Measurements from ENCODE around the gene TNNI3K.

TNNI3K gene

GRCh38 chr1:74344387-74344786 is 109.2 kb downstream of the TNNI3K start:
- H3K9ac ChIP-seq (ENCODE audit: low read depth, low read length): no peak overlapping the region
- no peak overlapping the region for H3K4me3 ChIP-seq (ENCODE audit: low read depth, low read length)
- H3K36me3 ChIP-seq (ENCODE audit: control insufficient read depth, insufficient read depth, low read length): no peaks in the 10 kb centered on the region
- H3K27ac ChIP-seq (ENCODE audit: low read depth, low read length): no peak overlapping the region
- H3K4me1 ChIP-seq (ENCODE audit: control insufficient read depth, insufficient read depth, low read length): no peaks in the 10 kb centered on the region
- no peaks in the 10 kb centered on the region for H3K27me3 ChIP-seq (ENCODE audit: control insufficient read depth, insufficient read depth, low read length)
- H3K9me3 ChIP-seq (ENCODE audit: control insufficient read depth, insufficient read depth, low read length): no peaks in the 10 kb centered on the region

DNA sequence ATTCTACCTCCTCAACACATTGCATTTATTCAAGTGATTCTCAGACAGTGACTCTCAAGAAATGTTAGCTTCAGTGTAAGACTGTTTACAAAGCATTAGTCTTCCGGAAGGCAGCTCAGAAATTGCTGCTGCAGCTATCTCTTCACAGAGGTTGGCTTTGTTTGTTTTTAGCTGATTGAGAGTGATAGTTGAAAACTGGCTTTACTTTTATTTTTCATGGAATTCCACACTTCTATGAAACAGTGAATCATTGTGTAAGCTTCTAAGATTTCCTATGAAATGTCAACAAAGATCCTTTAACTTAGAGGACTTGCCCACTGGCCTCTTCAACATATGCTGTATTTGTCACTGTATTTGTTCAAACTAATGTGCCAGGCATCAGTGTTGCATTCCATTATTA is 121.3 kb downstream of the TNNI3K start:
- Histone ChIP-seq H3K27ac (ENCODE audit: low read depth, low read length) (no peak overlapping the region), H3K4me1 (ENCODE audit: control insufficient read depth, insufficient read depth, low read length) (no peaks in the 10 kb centered on the region), H3K9ac (ENCODE audit: low read depth, low read length) (no peak overlapping the region), H3K4me3 (ENCODE audit: low read depth, low read length) (no peak overlapping the region), H3K9me3 (ENCODE audit: control insufficient read depth, insufficient read depth, low read length) (no peaks in the 10 kb centered on the region), H3K27me3 (ENCODE audit: control insufficient read depth, insufficient read depth, low read length) (no peaks in the 10 kb centered on the region), H3K36me3 (ENCODE audit: control insufficient read depth, insufficient read depth, low read length) (no peaks in the 10 kb centered on the region)

DNA sequence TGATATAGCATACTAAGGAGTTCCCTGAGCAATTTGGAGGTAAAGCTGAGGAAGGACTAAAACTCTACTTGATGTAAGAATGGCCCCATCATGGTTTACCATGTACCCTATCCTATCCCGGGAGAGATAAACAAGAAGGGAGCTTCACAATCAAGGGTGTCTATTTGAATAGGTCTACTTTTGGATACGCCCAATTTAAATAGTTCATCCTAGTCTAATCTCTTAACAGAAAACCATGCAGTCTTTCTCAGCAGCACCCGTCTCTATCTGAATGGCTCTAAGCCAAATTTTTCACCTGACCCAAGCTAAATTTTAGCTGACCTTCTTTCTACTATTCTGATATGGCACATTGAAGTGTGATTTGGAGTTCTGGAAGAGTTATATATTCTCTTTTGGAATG is 122.0 kb downstream of the TNNI3K start:
- H3K9ac ChIP-seq (ENCODE audit: low read depth, low read length): no peak overlapping the region
- no peak overlapping the region for H3K27ac ChIP-seq (ENCODE audit: low read depth, low read length)
- H3K36me3 ChIP-seq (ENCODE audit: control insufficient read depth, insufficient read depth, low read length): no peaks in the 10 kb centered on the region
- H3K9me3 ChIP-seq (ENCODE audit: control insufficient read depth, insufficient read depth, low read length): no peaks in the 10 kb centered on the region
- no peak overlapping the region for H3K4me3 ChIP-seq (ENCODE audit: low read depth, low read length)
- no peaks in the 10 kb centered on the region for H3K27me3 ChIP-seq (ENCODE audit: control insufficient read depth, insufficient read depth, low read length)
- H3K4me1 ChIP-seq (ENCODE audit: control insufficient read depth, insufficient read depth, low read length): no peaks in the 10 kb centered on the region

DNA sequence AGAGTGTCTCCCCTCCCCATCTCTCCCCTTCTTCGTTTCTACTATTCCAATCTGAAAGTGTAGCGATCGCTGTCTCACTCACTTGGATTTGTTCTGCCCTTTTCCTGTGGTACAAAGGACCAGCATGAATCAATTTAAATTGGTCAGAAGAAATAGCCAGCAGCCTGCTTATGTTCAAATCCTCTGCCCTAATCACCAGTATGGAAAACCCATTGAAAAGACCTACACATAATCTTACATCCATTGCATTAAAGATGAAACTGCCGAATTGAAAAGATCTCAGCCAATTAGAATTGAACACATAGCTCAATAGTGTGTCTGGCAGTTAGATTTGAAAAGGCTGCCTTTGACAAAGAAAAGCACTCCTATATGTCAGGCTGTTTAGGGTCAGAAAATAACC is 122.6 kb downstream of the TNNI3K start:
- no peaks in the 10 kb centered on the region for H3K27me3 ChIP-seq (ENCODE audit: control insufficient read depth, insufficient read depth, low read length)
- no peaks in the 10 kb centered on the region for H3K9me3 ChIP-seq (ENCODE audit: control insufficient read depth, insufficient read depth, low read length)
- H3K36me3 ChIP-seq (ENCODE audit: control insufficient read depth, insufficient read depth, low read length): no peaks in the 10 kb centered on the region
- H3K4me1 ChIP-seq (ENCODE audit: control insufficient read depth, insufficient read depth, low read length): no peaks in the 10 kb centered on the region
- no peak overlapping the region for H3K4me3 ChIP-seq (ENCODE audit: low read depth, low read length)
- H3K9ac ChIP-seq (ENCODE audit: low read depth, low read length): no peak overlapping the region
- no peak overlapping the region for H3K27ac ChIP-seq (ENCODE audit: low read depth, low read length)

- H3K27ac ChIP-seq (ENCODE audit: low read depth, low read length): no peak overlapping the region
- H3K27me3 ChIP-seq (ENCODE audit: control insufficient read depth, insufficient read depth, low read length): no peaks in the 10 kb centered on the region
- H3K4me3 ChIP-seq (ENCODE audit: low read depth, low read length): no peak overlapping the region
- H3K36me3 ChIP-seq (ENCODE audit: control insufficient read depth, insufficient read depth, low read length): no peaks in the 10 kb centered on the region
- no peak overlapping the region for H3K9ac ChIP-seq (ENCODE audit: low read depth, low read length)
- H3K4me1 ChIP-seq (ENCODE audit: control insufficient read depth, insufficient read depth, low read length): 0 out of 2 replicates have a peak, but pooled peaks cover 3% of the 10 kb centered on the region
- H3K9me3 ChIP-seq (ENCODE audit: control insufficient read depth, insufficient read depth, low read length): no peaks in the 10 kb centered on the region
Measured at GRCh38 chr1:74362691-74363090, 127.5 kb downstream of the TNNI3K start.

- Histone ChIP-seq H3K4me1 (ENCODE audit: control insufficient read depth, insufficient read depth, low read length) (peaks cover 5% of the 10 kb centered on the region; the same call in 1 of the 2 replicates), H3K36me3 (ENCODE audit: control insufficient read depth, insufficient read depth, low read length) (no peaks in the 10 kb centered on the region), H3K27ac (ENCODE audit: low read depth, low read length) (no peak overlapping the region), H3K9ac (ENCODE audit: low read depth, low read length) (no peak overlapping the region), H3K9me3 (ENCODE audit: control insufficient read depth, insufficient read depth, low read length) (no peaks in the 10 kb centered on the region), H3K4me3 (ENCODE audit: low read depth, low read length) (no peak overlapping the region), H3K27me3 (ENCODE audit: control insufficient read depth, insufficient read depth, low read length) (no peaks in the 10 kb centered on the region)
Measured at GRCh38 chr1:74363220-74363619, 128.0 kb downstream of the TNNI3K start.

DNA sequence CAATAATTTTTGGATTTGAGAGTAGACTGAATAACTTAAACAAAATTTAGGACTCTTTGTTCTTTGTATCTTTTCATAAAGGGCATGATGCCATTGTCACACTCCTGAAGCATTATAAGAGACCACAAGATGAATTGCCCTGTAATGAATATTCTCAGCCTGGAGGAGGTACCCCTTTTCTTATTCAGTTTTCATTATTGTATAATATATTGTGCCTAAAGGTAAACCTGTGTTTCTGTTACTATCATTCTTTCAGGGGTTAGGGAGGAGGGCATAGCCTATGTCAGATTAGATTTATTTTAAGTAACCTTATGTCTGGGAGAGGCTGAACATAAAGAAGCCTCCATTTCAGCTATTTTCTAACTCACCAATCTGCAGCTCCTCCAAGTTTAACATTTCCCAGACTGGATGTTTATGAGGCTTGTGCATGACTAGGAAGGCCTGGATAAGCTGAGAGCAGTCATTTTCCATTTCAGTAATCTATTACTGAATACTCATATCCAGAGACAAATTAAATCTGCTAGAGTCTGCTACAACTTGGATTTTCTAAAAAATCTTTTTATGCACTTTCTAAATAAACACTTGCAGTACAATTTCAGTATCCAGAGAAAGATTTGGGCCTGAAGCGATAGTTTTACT is 132.1 kb downstream of the TNNI3K start:
- Histone ChIP-seq H3K27me3 (ENCODE audit: control insufficient read depth, insufficient read depth, low read length) (no peaks in the 10 kb centered on the region), H3K9ac (ENCODE audit: low read depth, low read length) (no peak overlapping the region), H3K36me3 (ENCODE audit: control insufficient read depth, insufficient read depth, low read length) (no peaks in the 10 kb centered on the region), H3K4me3 (ENCODE audit: low read depth, low read length) (no peak overlapping the region), H3K4me1 (ENCODE audit: control insufficient read depth, insufficient read depth, low read length) (peaks cover 9% of the 10 kb centered on the region), H3K27ac (ENCODE audit: low read depth, low read length) (no peak overlapping the region), H3K9me3 (ENCODE audit: control insufficient read depth, insufficient read depth, low read length) (no peaks in the 10 kb centered on the region)

DNA sequence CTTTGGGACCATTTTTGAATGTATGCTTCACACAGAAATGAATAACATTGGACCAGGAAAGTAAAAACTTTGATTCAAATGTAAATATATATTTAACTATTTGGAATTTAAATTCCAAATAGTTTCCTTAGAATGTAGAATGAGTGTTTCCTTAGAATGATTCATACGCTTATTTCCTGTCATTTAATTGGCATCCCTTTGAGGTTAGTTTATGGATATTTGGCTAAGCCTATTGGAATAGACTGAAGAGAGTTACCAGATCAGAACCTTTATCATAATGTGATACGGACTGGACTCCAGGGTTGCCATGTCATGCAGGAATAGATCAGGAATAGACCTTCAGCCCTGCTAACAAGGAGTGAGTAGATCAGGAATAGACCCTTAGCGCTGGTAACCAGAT is 133.1 kb downstream of the TNNI3K start:
- peaks cover 9% of the 10 kb centered on the region for H3K4me1 ChIP-seq (ENCODE audit: control insufficient read depth, insufficient read depth, low read length)
- H3K27me3 ChIP-seq (ENCODE audit: control insufficient read depth, insufficient read depth, low read length): no peaks in the 10 kb centered on the region
- H3K9me3 ChIP-seq (ENCODE audit: control insufficient read depth, insufficient read depth, low read length): no peaks in the 10 kb centered on the region
- no peaks in the 10 kb centered on the region for H3K36me3 ChIP-seq (ENCODE audit: control insufficient read depth, insufficient read depth, low read length)
- no peak overlapping the region for H3K27ac ChIP-seq (ENCODE audit: low read depth, low read length)
- no peak overlapping the region for H3K4me3 ChIP-seq (ENCODE audit: low read depth, low read length)
- no peak overlapping the region for H3K9ac ChIP-seq (ENCODE audit: low read depth, low read length)

- Histone ChIP-seq H3K4me1 (ENCODE audit: control insufficient read depth, insufficient read depth, low read length) (no peaks in the 10 kb centered on the region), H3K27me3 (ENCODE audit: control insufficient read depth, insufficient read depth, low read length) (no peaks in the 10 kb centered on the region), H3K9ac (ENCODE audit: low read depth, low read length) (no peak overlapping the region), H3K27ac (ENCODE audit: low read depth, low read length) (no peak overlapping the region), H3K9me3 (ENCODE audit: control insufficient read depth, insufficient read depth, low read length) (no peaks in the 10 kb centered on the region), H3K36me3 (ENCODE audit: control insufficient read depth, insufficient read depth, low read length) (no peaks in the 10 kb centered on the region), H3K4me3 (ENCODE audit: low read depth, low read length) (no peak overlapping the region)
Measured at GRCh38 chr1:74375376-74375775, 140.2 kb downstream of the TNNI3K start.

DNA sequence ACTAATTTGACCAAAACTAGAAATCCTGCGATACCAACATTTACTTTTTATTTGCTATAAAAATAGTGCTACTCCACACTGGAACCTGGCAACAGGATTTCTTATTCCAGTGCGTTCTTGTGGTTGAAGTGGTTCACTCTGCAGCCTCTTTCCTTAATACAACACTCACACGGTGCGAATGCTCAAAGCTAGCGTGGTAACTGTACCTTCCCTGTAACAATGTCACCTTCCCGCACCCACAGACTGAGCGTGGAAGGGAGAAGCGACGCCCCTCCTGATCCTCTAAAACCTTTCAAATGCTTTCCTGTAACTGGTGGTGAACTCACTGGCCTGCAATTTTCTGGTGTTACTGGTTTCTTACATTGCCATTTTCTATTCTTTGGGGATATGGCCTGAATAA is 145.1 kb downstream of the TNNI3K start:
- no peak overlapping the region for H3K4me3 ChIP-seq (ENCODE audit: low read depth, low read length)
- H3K27me3 ChIP-seq (ENCODE audit: control insufficient read depth, insufficient read depth, low read length): no peaks in the 10 kb centered on the region
- H3K36me3 ChIP-seq (ENCODE audit: control insufficient read depth, insufficient read depth, low read length): no peaks in the 10 kb centered on the region
- H3K9me3 ChIP-seq (ENCODE audit: control insufficient read depth, insufficient read depth, low read length): no peaks in the 10 kb centered on the region
- H3K27ac ChIP-seq (ENCODE audit: low read depth, low read length): no peak overlapping the region
- peaks cover 13% of the 10 kb centered on the region for H3K4me1 ChIP-seq (ENCODE audit: control insufficient read depth, insufficient read depth, low read length)
- no peak overlapping the region for H3K9ac ChIP-seq (ENCODE audit: low read depth, low read length)

DNA sequence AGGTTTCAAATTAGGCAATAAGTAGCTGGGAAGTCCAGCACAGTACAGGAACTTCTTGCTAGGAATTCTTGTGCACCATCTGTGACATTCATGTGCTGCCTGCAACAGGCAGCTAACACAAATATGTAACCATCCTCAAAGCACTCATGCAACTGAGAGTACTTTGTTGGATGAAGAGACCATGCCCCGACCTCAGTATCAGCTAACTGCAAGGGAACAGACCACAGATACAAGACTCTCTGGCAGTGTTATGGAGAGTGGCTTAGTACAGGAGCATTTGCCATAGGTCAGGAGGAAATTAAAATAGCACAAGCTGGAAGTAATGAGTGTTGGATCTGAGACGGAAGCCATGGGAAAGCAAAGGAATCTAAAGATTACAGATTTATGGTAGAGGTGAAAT is 153.7 kb downstream of the TNNI3K start:
- Histone ChIP-seq H3K36me3 (ENCODE audit: control insufficient read depth, insufficient read depth, low read length) (no peaks in the 10 kb centered on the region), H3K27me3 (ENCODE audit: control insufficient read depth, insufficient read depth, low read length) (no peaks in the 10 kb centered on the region), H3K4me1 (ENCODE audit: control insufficient read depth, insufficient read depth, low read length) (peaks cover 16% of the 10 kb centered on the region), H3K27ac (ENCODE audit: low read depth, low read length) (no peak overlapping the region), H3K9ac (ENCODE audit: low read depth, low read length) (no peak overlapping the region), H3K4me3 (ENCODE audit: low read depth, low read length) (no peak overlapping the region), H3K9me3 (ENCODE audit: control insufficient read depth, insufficient read depth, low read length) (no peaks in the 10 kb centered on the region)

- no peak overlapping the region for H3K4me3 ChIP-seq (ENCODE audit: low read depth, low read length)
- H3K27me3 ChIP-seq (ENCODE audit: control insufficient read depth, insufficient read depth, low read length): no peaks in the 10 kb centered on the region
- no peaks in the 10 kb centered on the region for H3K36me3 ChIP-seq (ENCODE audit: control insufficient read depth, insufficient read depth, low read length)
- H3K27ac ChIP-seq (ENCODE audit: low read depth, low read length): no peak overlapping the region
- H3K4me1 ChIP-seq (ENCODE audit: control insufficient read depth, insufficient read depth, low read length): peaks cover 7% of the 10 kb centered on the region
- H3K9ac ChIP-seq (ENCODE audit: low read depth, low read length): no peak overlapping the region
- H3K9me3 ChIP-seq (ENCODE audit: control insufficient read depth, insufficient read depth, low read length): no peaks in the 10 kb centered on the region
Measured at GRCh38 chr1:74392186-74392585, 157.0 kb downstream of the TNNI3K start.
